ENCODE results near the gene RNPEP.

DNA sequence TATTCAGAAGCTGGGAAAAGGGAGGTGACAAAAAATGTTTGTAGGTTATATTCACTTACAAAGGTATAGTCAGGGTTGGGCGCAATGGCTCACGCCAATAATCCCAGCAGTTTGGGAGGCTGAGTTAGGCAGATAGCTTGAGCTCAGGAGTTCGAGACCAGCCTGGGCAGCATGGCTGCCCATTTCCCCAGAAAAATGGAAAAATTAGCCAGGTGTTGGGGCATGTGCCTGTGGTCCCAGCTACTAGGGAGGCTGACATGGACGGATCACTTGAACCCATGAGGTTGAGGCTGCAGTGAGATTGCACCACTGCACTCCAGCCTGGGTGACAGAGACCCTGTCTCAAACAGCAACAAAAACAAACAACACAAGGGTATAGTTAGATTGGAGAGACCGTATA lies 24.1 kb upstream of the RNPEP start:
- TF ChIP-seq, protein P1, sequence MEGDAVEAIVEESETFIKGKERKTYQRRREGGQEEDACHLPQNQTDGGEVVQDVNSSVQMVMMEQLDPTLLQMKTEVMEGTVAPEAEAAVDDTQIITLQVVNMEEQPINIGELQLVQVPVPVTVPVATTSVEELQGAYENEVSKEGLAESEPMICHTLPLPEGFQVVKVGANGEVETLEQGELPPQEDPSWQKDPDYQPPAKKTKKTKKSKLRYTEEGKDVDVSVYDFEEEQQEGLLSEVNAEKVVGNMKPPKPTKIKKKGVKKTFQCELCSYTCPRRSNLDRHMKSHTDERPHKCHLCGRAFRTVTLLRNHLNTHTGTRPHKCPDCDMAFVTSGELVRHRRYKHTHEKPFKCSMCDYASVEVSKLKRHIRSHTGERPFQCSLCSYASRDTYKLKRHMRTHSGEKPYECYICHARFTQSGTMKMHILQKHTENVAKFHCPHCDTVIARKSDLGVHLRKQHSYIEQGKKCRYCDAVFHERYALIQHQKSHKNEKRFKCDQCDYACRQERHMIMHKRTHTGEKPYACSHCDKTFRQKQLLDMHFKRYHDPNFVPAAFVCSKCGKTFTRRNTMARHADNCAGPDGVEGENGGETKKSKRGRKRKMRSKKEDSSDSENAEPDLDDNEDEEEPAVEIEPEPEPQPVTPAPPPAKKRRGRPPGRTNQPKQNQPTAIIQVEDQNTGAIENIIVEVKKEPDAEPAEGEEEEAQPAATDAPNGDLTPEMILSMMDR (IDR thresholded peaks at IDR 0.05) = no peak
- TF ChIP-seq RAD21 (IDR thresholded peaks at IDR 0.05; ENCODE audit: low read length) (no peak), JUND (IDR thresholded peaks at IDR 0.05) (no peak), TEAD4 (IDR thresholded peaks at IDR 0.05; ENCODE audit: borderline replicate concordance, insufficient read depth) (no peak), SIN3A (IDR thresholded peaks at IDR 0.05; ENCODE audit: borderline replicate concordance, low read depth, low read length) (no peak), FOSL2 (IDR thresholded peaks at IDR 0.05; ENCODE audit: borderline replicate concordance, low read depth) (no peak), MXI1 (IDR thresholded peaks at IDR 0.05; ENCODE audit: low read depth, low read length) (no peak), EP300 (IDR thresholded peaks at IDR 0.05; ENCODE audit: borderline replicate concordance in 1 of 2, low read depth in 1 of 2, low read length in 1 of 2) (no peak), CHD2 (IDR thresholded peaks at IDR 0.05; ENCODE audit: low read length, partially characterized antibody) (no peak), EZH2phosphoT487 (IDR thresholded peaks at IDR 0.05; ENCODE audit: borderline replicate concordance, low read depth) (no peak), SMC3 (IDR thresholded peaks at IDR 0.05; ENCODE audit: low read depth, low read length) (no peak)
- TF ChIP-seq, protein P2, sequence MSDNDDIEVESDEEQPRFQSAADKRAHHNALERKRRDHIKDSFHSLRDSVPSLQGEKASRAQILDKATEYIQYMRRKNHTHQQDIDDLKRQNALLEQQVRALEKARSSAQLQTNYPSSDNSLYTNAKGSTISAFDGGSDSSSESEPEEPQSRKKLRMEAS (IDR thresholded peaks at IDR 0.05; ENCODE audit: low read depth) = no peak
- TF ChIP-seq, protein P3, sequence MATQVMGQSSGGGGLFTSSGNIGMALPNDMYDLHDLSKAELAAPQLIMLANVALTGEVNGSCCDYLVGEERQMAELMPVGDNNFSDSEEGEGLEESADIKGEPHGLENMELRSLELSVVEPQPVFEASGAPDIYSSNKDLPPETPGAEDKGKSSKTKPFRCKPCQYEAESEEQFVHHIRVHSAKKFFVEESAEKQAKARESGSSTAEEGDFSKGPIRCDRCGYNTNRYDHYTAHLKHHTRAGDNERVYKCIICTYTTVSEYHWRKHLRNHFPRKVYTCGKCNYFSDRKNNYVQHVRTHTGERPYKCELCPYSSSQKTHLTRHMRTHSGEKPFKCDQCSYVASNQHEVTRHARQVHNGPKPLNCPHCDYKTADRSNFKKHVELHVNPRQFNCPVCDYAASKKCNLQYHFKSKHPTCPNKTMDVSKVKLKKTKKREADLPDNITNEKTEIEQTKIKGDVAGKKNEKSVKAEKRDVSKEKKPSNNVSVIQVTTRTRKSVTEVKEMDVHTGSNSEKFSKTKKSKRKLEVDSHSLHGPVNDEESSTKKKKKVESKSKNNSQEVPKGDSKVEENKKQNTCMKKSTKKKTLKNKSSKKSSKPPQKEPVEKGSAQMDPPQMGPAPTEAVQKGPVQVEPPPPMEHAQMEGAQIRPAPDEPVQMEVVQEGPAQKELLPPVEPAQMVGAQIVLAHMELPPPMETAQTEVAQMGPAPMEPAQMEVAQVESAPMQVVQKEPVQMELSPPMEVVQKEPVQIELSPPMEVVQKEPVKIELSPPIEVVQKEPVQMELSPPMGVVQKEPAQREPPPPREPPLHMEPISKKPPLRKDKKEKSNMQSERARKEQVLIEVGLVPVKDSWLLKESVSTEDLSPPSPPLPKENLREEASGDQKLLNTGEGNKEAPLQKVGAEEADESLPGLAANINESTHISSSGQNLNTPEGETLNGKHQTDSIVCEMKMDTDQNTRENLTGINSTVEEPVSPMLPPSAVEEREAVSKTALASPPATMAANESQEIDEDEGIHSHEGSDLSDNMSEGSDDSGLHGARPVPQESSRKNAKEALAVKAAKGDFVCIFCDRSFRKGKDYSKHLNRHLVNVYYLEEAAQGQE (IDR thresholded peaks at IDR 0.05; ENCODE audit: low read depth, low read length) = no peak
- TF ChIP-seq, protein P4, sequence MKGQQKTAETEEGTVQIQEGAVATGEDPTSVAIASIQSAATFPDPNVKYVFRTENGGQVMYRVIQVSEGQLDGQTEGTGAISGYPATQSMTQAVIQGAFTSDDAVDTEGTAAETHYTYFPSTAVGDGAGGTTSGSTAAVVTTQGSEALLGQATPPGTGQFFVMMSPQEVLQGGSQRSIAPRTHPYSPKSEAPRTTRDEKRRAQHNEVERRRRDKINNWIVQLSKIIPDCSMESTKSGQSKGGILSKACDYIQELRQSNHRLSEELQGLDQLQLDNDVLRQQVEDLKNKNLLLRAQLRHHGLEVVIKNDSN (IDR thresholded peaks at IDR 0.05; ENCODE audit: borderline replicate concordance, low read depth) = no peak

Data from SK-N-SH (cell line).